T-helper 1 cell treated with Interleukin-12 subunit alpha and Interleukin-12 subunit beta and Interleukin-4 antibody, amounts not matched to agents 30 μg/mL and 1 μg/mL, for 36 hours (primary cell): ENCODE results near the gene FRAS1.
"Not testable (repeated sequence)": the region's sequence is repeated elsewhere in the genome, so short reads cannot be mapped to it uniquely, and the experiment has no call there.

ENCODE experiments used
- H3K27ac Mint-ChIP-seq: one replicate; pipeline ENCODE4 v1.8.0; 2021; ENCODE audit warnings: mild to moderate bottlenecking, mixed read lengths
- H3K27me3 Mint-ChIP-seq: one replicate; pipeline ENCODE4 v1.8.0; 2021; ENCODE audit warnings: low read depth, mixed read lengths
- H3K36me3 Mint-ChIP-seq: one replicate; pipeline ENCODE4 v1.8.0; 2021; ENCODE audit warnings: low read depth, mixed read lengths
- H3K4me1 Mint-ChIP-seq: one replicate; pipeline ENCODE4 v1.8.0; 2021; ENCODE audit warnings: low read depth, mixed read lengths
- H3K4me3 Mint-ChIP-seq: one replicate; pipeline ENCODE4 v1.8.0; 2021; ENCODE audit warnings: mild to moderate bottlenecking, moderate library complexity, mixed read lengths
- H3K9me3 Mint-ChIP-seq: one replicate; pipeline ENCODE4 v1.8.0; 2021; ENCODE audit warnings: mixed read lengths

Gene FRAS1

GRCh38 chr4:78548889-78549288 is 491.8 kb downstream of the FRAS1 start:
- H3K27ac Mint-ChIP-seq, H3K36me3 Mint-ChIP-seq, H3K4me3 Mint-ChIP-seq, H3K9me3 Mint-ChIP-seq: not testable (repeated sequence)
- peaks cover 18% of the 10 kb centered on the region for H3K4me1 Mint-ChIP-seq
- peaks cover 27% of the 10 kb centered on the region for H3K27me3 Mint-ChIP-seq

DNA sequence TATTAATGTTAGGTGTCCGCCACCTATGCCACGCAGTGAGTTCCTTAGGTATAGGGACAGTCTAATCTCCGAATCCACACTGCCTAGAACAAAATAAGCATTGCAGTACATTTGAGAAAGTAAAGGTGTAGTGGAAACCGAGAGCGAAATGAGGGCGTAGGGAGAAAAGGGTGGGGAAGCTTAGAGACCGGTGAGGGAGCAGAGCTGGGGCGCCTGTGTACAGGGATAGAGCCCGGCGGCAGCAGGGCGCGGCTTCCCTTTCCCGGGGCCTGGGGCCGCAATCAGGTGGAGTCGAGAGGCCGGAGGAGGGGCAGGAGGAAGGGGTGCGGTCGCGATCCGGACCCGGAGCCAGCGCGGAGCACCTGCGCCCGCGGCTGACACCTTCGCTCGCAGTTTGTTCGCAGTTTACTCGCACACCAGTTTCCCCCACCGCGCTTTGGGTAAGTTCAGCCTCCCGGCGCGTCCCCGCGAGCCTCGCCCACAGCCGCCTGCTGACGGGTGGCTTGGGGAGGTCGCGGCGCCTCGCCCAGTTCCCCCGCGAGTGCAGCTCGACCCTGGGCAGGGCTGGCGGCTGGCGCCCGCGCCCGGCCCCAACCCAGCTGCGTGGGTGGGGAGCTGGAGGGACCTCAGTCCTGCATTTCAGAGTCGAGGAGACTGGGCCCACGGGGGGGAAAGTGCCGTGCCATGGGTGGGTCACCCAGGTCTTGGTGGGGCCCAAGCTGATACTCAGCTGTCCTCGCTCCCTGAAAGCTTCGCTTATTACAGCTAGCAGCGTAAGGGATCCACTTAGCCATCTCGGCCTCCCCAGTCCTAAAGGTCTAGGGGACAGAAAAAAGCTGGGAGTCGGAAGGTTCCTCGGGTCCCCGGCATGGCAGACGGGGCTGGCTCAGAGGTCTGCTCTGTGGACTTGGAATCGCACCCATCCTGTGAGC is 494.6 kb downstream of the FRAS1 start, which contains the start of gene ANXA3:
Gene ANXA3, plus strand, starts transcription at position 351 of the 932 bp plus-strand sequence. CDS start 2,704 bp downstream, outside the sequence.
- peaks cover 28% of the 10 kb centered on the region for H3K36me3 Mint-ChIP-seq
- H3K4me1 Mint-ChIP-seq, result peaks cover 28% of the 10 kb centered on the region
- peak within 1 kb of the TSS; percentile 91 for H3K4me3 Mint-ChIP-seq
- H3K9me3 Mint-ChIP-seq, result peaks cover 14% of the 10 kb centered on the region
- H3K27ac Mint-ChIP-seq, result peak within 1 kb of the TSS; percentile 88
- peaks cover 19% of the 10 kb centered on the region for H3K27me3 Mint-ChIP-seq

DNA sequence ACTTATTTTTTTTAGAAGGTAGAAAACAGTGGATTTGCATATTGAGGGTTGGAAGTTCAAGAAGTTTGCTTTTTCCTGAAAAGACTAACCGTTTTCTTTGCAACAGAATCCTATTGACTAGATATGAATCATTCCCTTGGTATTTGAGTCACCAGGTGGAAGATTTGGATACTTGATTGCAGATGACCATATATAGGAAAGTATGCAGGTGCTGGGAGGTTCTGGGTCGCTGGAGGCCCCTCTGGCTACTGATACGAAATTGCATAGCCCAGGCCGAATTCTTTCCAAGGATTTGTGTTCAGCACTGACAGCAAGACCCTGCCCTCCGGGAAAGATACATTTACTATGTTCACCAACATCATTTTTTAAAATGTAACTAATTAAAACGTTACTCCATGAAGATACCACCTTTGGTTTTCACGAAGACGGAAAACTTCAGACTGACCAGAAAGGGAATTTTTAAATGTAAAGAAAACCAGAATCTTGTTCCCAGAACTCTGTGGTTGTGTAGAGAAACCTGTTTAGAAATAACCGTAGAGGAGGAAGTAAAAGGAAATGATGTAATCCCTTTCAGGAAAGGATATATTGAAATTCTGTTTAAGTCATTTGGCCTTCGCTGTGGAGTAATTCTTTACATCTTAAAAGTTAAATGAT is 495.4 kb downstream of the FRAS1 start:
- peaks cover 30% of the 10 kb centered on the region for H3K4me1 Mint-ChIP-seq
- peaks cover 35% of the 10 kb centered on the region for H3K36me3 Mint-ChIP-seq
- peaks cover 19% of the 10 kb centered on the region for H3K9me3 Mint-ChIP-seq
- peak overlapping the region; percentile 76 for H3K27ac Mint-ChIP-seq
- H3K27me3 Mint-ChIP-seq, result peaks cover 19% of the 10 kb centered on the region
- peak overlapping the region; percentile 84 for H3K4me3 Mint-ChIP-seq

DNA sequence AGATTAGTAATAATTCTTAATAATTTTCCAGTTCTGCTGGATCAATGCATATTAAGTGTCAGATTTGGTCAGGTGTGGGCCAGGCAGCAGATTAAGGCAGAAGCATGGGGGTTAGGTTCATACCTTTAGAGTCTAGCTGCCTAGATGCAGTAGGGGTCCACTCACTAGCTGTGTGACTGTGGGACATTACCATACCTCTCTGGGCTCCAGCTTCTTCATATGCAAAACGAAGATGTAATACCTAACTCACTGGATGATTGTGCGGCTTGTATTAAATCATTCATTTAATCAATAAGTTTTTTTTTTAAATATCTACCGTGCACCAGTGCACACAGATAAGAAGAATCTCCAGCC is 495.9 kb downstream of the FRAS1 start:
- Mint-ChIP-seq H3K4me1 (peaks cover 30% of the 10 kb centered on the region), H3K27ac (no peak overlapping the region), H3K9me3 (peaks cover 19% of the 10 kb centered on the region), H3K36me3 (peaks cover 35% of the 10 kb centered on the region), H3K27me3 (peaks cover 19% of the 10 kb centered on the region), H3K4me3 (peak overlapping the region; percentile 84)

DNA sequence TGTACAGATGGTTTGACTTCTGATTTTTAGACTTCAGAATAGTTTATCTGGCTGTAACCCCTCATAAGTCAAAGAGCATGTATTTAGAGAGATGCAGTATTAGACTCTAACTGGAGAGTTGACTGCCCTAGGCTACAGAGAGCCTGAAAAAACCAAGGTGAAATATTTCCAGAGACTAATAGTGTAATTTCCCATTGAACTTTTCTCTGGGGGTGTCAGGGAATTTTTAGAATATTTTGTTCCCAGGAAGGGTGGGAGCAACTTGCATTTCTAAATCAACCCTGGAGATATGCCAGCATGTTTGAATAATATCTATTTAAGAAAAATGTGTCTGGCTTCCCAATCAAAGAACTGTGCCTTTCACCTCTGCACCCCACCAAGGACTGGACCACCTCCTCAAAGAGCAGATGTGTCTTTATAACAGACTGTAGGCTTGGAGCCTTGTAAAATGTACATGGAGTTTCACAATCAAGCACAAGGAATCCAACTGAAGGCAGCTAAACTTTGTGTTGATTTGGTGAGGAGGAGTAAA is 496.5 kb downstream of the FRAS1 start:
- H3K4me3 Mint-ChIP-seq, result peak overlapping the region; percentile 84
- peaks cover 19% of the 10 kb centered on the region for H3K9me3 Mint-ChIP-seq
- peaks cover 35% of the 10 kb centered on the region for H3K36me3 Mint-ChIP-seq
- peaks cover 30% of the 10 kb centered on the region for H3K4me1 Mint-ChIP-seq
- peak overlapping the region; percentile 26 for H3K27ac Mint-ChIP-seq
- peaks cover 19% of the 10 kb centered on the region for H3K27me3 Mint-ChIP-seq

- peaks cover 23% of the 10 kb centered on the region for H3K4me1 Mint-ChIP-seq
- H3K4me3 Mint-ChIP-seq, result no peak overlapping the region
- H3K9me3 Mint-ChIP-seq, result peaks cover 19% of the 10 kb centered on the region
- no peaks in the 10 kb centered on the region for H3K27me3 Mint-ChIP-seq
- no peak overlapping the region for H3K27ac Mint-ChIP-seq
- peaks cover 38% of the 10 kb centered on the region for H3K36me3 Mint-ChIP-seq
These were observed 499.5 kb downstream of the FRAS1 start for GRCh38 chr4:78556665-78557064.

DNA sequence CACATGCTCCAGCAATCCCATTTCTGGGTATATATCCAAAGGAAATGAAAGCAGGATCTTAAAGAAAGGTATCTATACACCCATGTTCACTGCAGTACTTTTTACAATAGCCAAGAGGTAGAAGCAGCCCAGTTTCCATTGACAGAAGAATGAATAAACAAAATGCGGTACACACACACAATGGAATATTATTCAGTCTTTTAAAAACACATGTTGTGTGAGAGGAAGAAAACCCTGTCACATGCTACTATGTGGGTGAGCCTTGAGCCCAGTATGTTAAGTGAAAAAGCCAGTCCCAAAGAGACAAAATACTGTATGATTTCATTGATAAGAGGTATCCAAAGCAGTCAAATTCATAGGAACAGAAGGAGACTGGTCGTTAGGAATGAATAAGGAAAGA is 500.7 kb downstream of the FRAS1 start:
- Mint-ChIP-seq H3K4me1 (peaks cover 17% of the 10 kb centered on the region), H3K36me3 (peaks cover 36% of the 10 kb centered on the region), H3K4me3 (no peak overlapping the region), H3K27ac (no peak overlapping the region), H3K9me3 (peaks cover 15% of the 10 kb centered on the region), H3K27me3 (no peaks in the 10 kb centered on the region)

DNA sequence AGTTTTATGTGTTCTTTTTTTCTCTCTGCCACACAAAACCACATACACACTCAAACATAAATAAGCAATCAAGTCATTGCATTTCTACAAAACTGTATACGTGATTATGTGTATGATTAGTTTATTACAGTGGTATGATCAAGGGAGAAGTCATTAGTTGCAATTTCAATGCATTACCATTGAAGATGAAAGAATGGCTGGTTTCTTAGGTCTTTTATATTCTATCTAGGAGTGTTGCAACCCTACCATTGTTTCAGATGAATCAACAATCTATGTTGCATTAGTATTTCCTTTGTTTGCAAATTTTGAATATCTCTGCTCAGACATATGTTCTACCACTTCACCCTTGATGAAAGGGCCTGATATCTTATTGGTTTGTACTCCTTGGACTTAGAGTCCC is 501.3 kb downstream of the FRAS1 start:
- H3K4me3 Mint-ChIP-seq, result no peak overlapping the region
- H3K27me3 Mint-ChIP-seq, result no peaks in the 10 kb centered on the region
- H3K36me3 Mint-ChIP-seq, result peaks cover 36% of the 10 kb centered on the region
- H3K9me3 Mint-ChIP-seq, result peaks cover 15% of the 10 kb centered on the region
- H3K4me1 Mint-ChIP-seq, result peaks cover 15% of the 10 kb centered on the region
- H3K27ac Mint-ChIP-seq, result no peak overlapping the region

DNA sequence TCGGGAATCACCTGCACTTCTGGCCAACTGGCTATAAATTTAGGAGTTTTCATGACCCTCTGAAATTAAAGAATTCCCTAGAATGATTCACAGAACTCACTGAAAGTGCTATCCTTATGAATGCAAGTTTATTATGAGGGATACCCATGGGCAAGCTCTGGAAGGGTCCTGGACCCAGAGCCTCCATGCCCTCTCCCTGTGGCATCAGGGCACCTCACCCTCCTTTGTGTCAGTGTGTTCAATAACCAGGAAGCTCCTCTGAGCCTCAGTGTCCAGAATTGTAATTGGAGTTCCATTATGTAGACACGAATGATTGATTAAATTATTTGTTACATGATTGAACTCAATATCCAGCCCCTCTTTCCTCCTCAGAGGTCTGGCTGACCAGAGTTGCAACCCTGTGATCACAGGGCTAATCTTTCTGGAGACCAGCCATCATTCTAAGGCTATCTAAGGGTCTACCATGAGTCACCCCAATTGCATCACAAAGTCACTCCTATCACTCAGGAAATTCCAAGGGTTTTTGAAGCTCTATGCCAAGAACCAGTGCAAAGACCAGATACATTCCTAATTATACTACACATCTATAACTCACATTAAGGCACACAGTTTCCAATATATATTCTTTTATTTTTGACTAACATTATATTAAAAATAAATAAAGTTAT is 503.3 kb downstream of the FRAS1 start:
- H3K27me3 Mint-ChIP-seq, result no peaks in the 10 kb centered on the region
- H3K4me3 Mint-ChIP-seq, result no peak overlapping the region
- peaks cover 4% of the 10 kb centered on the region for H3K9me3 Mint-ChIP-seq
- H3K36me3 Mint-ChIP-seq, result peaks cover 32% of the 10 kb centered on the region
- peaks cover 18% of the 10 kb centered on the region for H3K4me1 Mint-ChIP-seq
- no peak overlapping the region for H3K27ac Mint-ChIP-seq

DNA sequence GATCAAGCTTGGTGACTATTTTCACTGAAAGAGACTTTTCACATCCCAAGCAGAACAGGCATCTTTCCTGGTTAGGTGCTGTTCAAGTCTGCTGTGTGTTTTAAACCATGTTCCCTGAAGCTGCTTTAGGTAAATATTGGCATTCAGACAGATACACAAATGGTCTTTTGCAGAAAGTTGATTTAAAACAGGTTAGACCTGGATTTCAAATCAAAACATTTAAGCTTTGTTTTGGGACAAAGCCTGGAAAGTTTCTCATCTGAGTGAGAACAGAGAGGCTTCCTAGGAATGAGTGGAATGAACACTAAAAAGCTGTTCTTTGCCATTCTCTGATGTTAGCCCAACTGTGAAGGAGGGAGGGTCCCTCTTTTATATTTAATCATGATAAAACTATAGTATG is 504.6 kb downstream of the FRAS1 start:
- Mint-ChIP-seq H3K27ac (no peak overlapping the region), H3K4me3 (no peak overlapping the region), H3K27me3 (no peaks in the 10 kb centered on the region), H3K9me3 (peaks cover 4% of the 10 kb centered on the region), H3K36me3 (peaks cover 23% of the 10 kb centered on the region), H3K4me1 (peaks cover 15% of the 10 kb centered on the region)

- Mint-ChIP-seq H3K4me3 (no peak overlapping the region), H3K4me1 (peaks cover 21% of the 10 kb centered on the region), H3K27ac (no peak overlapping the region), H3K36me3 (peaks cover 16% of the 10 kb centered on the region), H3K9me3 (no peaks in the 10 kb centered on the region), H3K27me3 (no peaks in the 10 kb centered on the region)
These were observed 505.6 kb downstream of the FRAS1 start for GRCh38 chr4:78562687-78563086.

- no peaks in the 10 kb centered on the region for H3K27me3 Mint-ChIP-seq
- H3K4me3 Mint-ChIP-seq, result no peak overlapping the region
- H3K9me3 Mint-ChIP-seq, result no peaks in the 10 kb centered on the region
- peaks cover 26% of the 10 kb centered on the region for H3K4me1 Mint-ChIP-seq
- H3K27ac Mint-ChIP-seq, result no peak overlapping the region
- peaks cover 15% of the 10 kb centered on the region for H3K36me3 Mint-ChIP-seq
These were observed 508.8 kb downstream of the FRAS1 start for GRCh38 chr4:78565971-78566372.

GRCh38 chr4:78566834-78567499 is 509.8 kb downstream of the FRAS1 start:
- Mint-ChIP-seq H3K36me3 (peaks cover 20% of the 10 kb centered on the region), H3K27ac (peak overlapping the region; percentile 42), H3K4me3 (no peak overlapping the region), H3K4me1 (peaks cover 26% of the 10 kb centered on the region), H3K9me3 (no peaks in the 10 kb centered on the region), H3K27me3 (no peaks in the 10 kb centered on the region)

- Mint-ChIP-seq H3K9me3 (no peaks in the 10 kb centered on the region), H3K27me3 (no peaks in the 10 kb centered on the region), H3K36me3 (peaks cover 22% of the 10 kb centered on the region), H3K27ac (peak overlapping the region; percentile 18), H3K4me3 (no peak overlapping the region), H3K4me1 (peaks cover 26% of the 10 kb centered on the region)
These were observed 510.5 kb downstream of the FRAS1 start for GRCh38 chr4:78567500-78568060.
